H1 (cell line): ENCODE results near the gene RAB3A. TPM values are rescaled to one million over a fixed set of nuclear protein-coding genes. Genes with fewer than 3 reads are reported as not detected.

Source experiments
- CTCF ChIA-PET: fragments of 300-600 bp; sonication (Branson Sonifier 250); formaldehyde crosslinking; loops from one replicate; lab custom pipeline; 2021; ENCODE audit not compliant: partially characterized antibody; lab: Charles Lee
- POLR2A ChIA-PET: fragments of 300-600 bp; sonication (Branson Sonifier 250); formaldehyde crosslinking; loops from one replicate; lab custom pipeline; 2021; ENCODE audit warnings: inconsistent platforms; ENCODE audit not compliant: partially characterized antibody; lab: Charles Lee
- DNase-seq, 2 experiments: peaks; one replicate each; pipeline versions ENCODE4 v3.0.0 to v3.0.0-alpha.2; 2010 to 2022; ENCODE audit warnings: low spot score in 2 of 2, low read depth in 1 of 2, mixed read lengths in 1 of 2
- FAIRE-seq: peaks from 2 replicates; lab custom pipeline; 2011; peaks lifted over from hg19 to GRCh38; lab: Jason Lieb, UNC
- H2AFZ ChIP-seq: 2 replicates; pipeline ENCODE4 v1.8.1; 2012; ENCODE audit warnings: low read length, inconsistent platforms
- H2AK5ac ChIP-seq: 2 replicates; pipeline ENCODE4 v1.6.1; 2013; ENCODE audit warnings: low read depth, low read length
- H2BK120ac ChIP-seq: replicated peaks from 2 replicates; pipeline ENCODE3; 2013; ENCODE audit warnings: low read depth, low read length, inconsistent platforms
- H2BK12ac ChIP-seq: 2 replicates; pipeline ENCODE4 v1.6.1; 2013; ENCODE audit warnings: low read depth, low read length
- H2BK15ac ChIP-seq: 2 replicates; pipeline ENCODE4 v1.6.1; 2013; ENCODE audit warnings: low read length
- H2BK20ac ChIP-seq: 2 replicates; pipeline ENCODE4 v1.6.1; 2013; ENCODE audit warnings: low read length
- H2BK5ac ChIP-seq: 2 replicates; pipeline ENCODE4 v1.6.1; 2013; ENCODE audit warnings: low read depth, low read length
- H3K14ac ChIP-seq: 2 replicates; pipeline ENCODE4 v1.6.1; 2013; ENCODE audit warnings: inconsistent platforms; ENCODE audit not compliant: insufficient read length
- H3K18ac ChIP-seq: 2 replicates; pipeline ENCODE4 v1.6.1; 2013; ENCODE audit warnings: low read length; ENCODE audit errors: extremely low read depth
- H3K23ac ChIP-seq: 2 replicates; pipeline ENCODE4 v1.6.1; 2013; ENCODE audit warnings: inconsistent platforms; ENCODE audit not compliant: insufficient read length
- H3K23me2 ChIP-seq: 2 replicates; pipeline ENCODE4 v1.6.1; 2013; ENCODE audit warnings: low read depth, low read length
- H3K27ac ChIP-seq: 2 replicates; pipeline ENCODE4 v1.6.1; 2011; ENCODE audit warnings: low read depth, low read length, inconsistent platforms
- H3K27me3 ChIP-seq, 4 experiments: replicated peaks in 1 of 4; 1 replicate in 1 of 4; 2 replicates in 3 of 4; pipeline versions ENCODE4 v1.6.1 to v1.8.1; 2011 to 2013; ENCODE audit warnings: low read length in 3 of 4, mild to moderate bottlenecking in 3 of 4, inconsistent platforms in 2 of 4, mixed read lengths in 2 of 4, moderate library complexity in 1 of 4; ENCODE audit not compliant: control insufficient read depth in 3 of 4, insufficient read depth in 3 of 4; ENCODE audit errors: extremely low read depth in 1 of 4
- H3K36me3 ChIP-seq, 4 experiments: 2 replicates each; pipeline versions ENCODE4 v1.6.1 to v1.8.1; 2011 to 2013; ENCODE audit warnings: mild to moderate bottlenecking in 4 of 4, low read length in 3 of 4, moderate library complexity in 2 of 4, control low read depth in 1 of 4, inconsistent platforms in 1 of 4; ENCODE audit not compliant: insufficient read depth in 4 of 4, control insufficient read depth in 2 of 4
- H3K4ac ChIP-seq: replicated peaks from 2 replicates; pipeline ENCODE3; 2013; ENCODE audit warnings: low read length, low read depth, mixed read lengths, inconsistent platforms; ENCODE audit not compliant: insufficient read length
- H3K4me1 ChIP-seq, 4 experiments: replicated peaks in 1 of 4; 1 replicate in 1 of 4; 2 replicates in 3 of 4; pipeline versions ENCODE4 v1.6.1 to v1.8.1; 2011 to 2013; ENCODE audit warnings: low read length in 3 of 4, inconsistent platforms in 2 of 4, mixed read lengths in 1 of 4; ENCODE audit not compliant: insufficient read depth in 4 of 4, control insufficient read depth in 3 of 4
- H3K4me2 ChIP-seq, 2 experiments: 2 replicates each; pipeline versions ENCODE4 v1.6.1 to v1.8.1; 2011 to 2013; ENCODE audit warnings: low read depth in 2 of 2, low read length in 2 of 2, control low read depth in 1 of 2, inconsistent platforms in 1 of 2, mild to moderate bottlenecking in 1 of 2; ENCODE audit not compliant: insufficient read depth in 1 of 2
- H3K4me3 ChIP-seq, 4 experiments: fragments of 200-600, 300-600 bp in 1 of 4; sonication (generic), shearing (Covaris generic), sonication (Bioruptor Twin) in 1 of 4; 2 replicates each; pipeline versions ENCODE4 v1.5.1 to v1.8.1; 2011 to 2016; ENCODE audit warnings: low read length in 4 of 4, low read depth in 3 of 4, control low read depth in 2 of 4, inconsistent platforms in 2 of 4, mild to moderate bottlenecking in 2 of 4, mixed read lengths in 1 of 4, moderate library complexity in 1 of 4; ENCODE audit not compliant: insufficient read depth in 2 of 4; ENCODE audit errors: extremely low read depth in 1 of 4
- H3K56ac ChIP-seq: replicated peaks from 2 replicates; pipeline ENCODE3; 2013; ENCODE audit warnings: low read depth, mild to moderate bottlenecking, mixed read lengths, low read length, inconsistent platforms; ENCODE audit not compliant: insufficient read length
- H3K79me1 ChIP-seq: 2 replicates; pipeline ENCODE4 v1.6.1; 2013; ENCODE audit warnings: low read depth, low read length, control low read depth
- H3K79me2 ChIP-seq, 2 experiments: 2 replicates each; pipeline versions ENCODE4 v1.6.1 to v1.8.1; 2012 to 2013; ENCODE audit warnings: low read length in 2 of 2, mild to moderate bottlenecking in 2 of 2, inconsistent platforms in 1 of 2; ENCODE audit not compliant: insufficient read depth in 2 of 2, control insufficient read depth in 1 of 2
- H3K9ac ChIP-seq, 4 experiments: replicated peaks in 1 of 4; 1 replicate in 1 of 4; 2 replicates in 3 of 4; pipeline versions ENCODE4 v1.6.1 to v1.8.1; 2011 to 2013; ENCODE audit warnings: low read depth in 3 of 4, low read length in 3 of 4, control low read depth in 2 of 4, mild to moderate bottlenecking in 2 of 4, moderate library complexity in 2 of 4, inconsistent platforms in 1 of 4; ENCODE audit errors: extremely low read depth in 1 of 4
- H3K9me3 ChIP-seq, 2 experiments: 2 replicates each; pipeline versions ENCODE4 v1.6.1 to v1.8.1; 2012 to 2013; ENCODE audit warnings: mild to moderate bottlenecking in 2 of 2, moderate library complexity in 2 of 2, control low read depth in 1 of 2, inconsistent platforms in 1 of 2, low read depth in 1 of 2, low read length in 1 of 2, mixed read lengths in 1 of 2; ENCODE audit not compliant: insufficient read depth in 2 of 2
- H4K20me1 ChIP-seq, 2 experiments: replicated peaks in 1 of 2; 2 replicates each; pipeline versions ENCODE3 to v1.8.1; 2011 to 2013; ENCODE audit warnings: inconsistent platforms in 2 of 2, low read length in 2 of 2, mild to moderate bottlenecking in 1 of 2; ENCODE audit not compliant: insufficient read depth in 2 of 2, control insufficient read depth in 1 of 2
- H4K5ac ChIP-seq: 2 replicates; pipeline ENCODE4 v1.6.1; 2013; ENCODE audit warnings: low read length, low read depth, mixed read lengths, inconsistent platforms; ENCODE audit not compliant: insufficient read length
- H4K8ac ChIP-seq: 2 replicates; pipeline ENCODE4 v1.8.0; 2013; ENCODE audit warnings: mild to moderate bottlenecking, moderate library complexity, low read length, inconsistent platforms; ENCODE audit not compliant: insufficient read depth; ENCODE audit errors: extremely low read depth
- H4K91ac ChIP-seq: replicated peaks from 2 replicates; pipeline ENCODE3; 2013; ENCODE audit warnings: low read length, mixed read lengths, inconsistent platforms; ENCODE audit not compliant: insufficient read length
- BRCA1 ChIP-seq: IDR thresholded peaks from 2 replicates; pipeline ENCODE4 v1.6.1; 2012; ENCODE audit warnings: low read depth, low read length, improper control_type of control experiment
- MAFK ChIP-seq: IDR thresholded peaks from 2 replicates; pipeline ENCODE4 v1.6.1; 2012; ENCODE audit warnings: low read depth, mild to moderate bottlenecking, improper control_type of control experiment, low read length
- PHF8 ChIP-seq: fragments of 200-600 bp; sonication (generic); conservative IDR thresholded peaks from 2 replicates; pipeline ENCODE4 v1.7.1; 2012; ENCODE audit warnings: low read depth, mild to moderate bottlenecking, inconsistent platforms, low read length, moderate library complexity
- RBBP5 ChIP-seq: IDR thresholded peaks from 2 replicates; pipeline ENCODE4 v1.7.1; 2012; ENCODE audit warnings: low read depth, mild to moderate bottlenecking, inconsistent platforms, low read length, moderate library complexity, borderline replicate concordance
- YY1 ChIP-seq: IDR thresholded peaks from 2 replicates; pipeline ENCODE4 v1.6.1; 2011; ENCODE audit warnings: low read depth, mild to moderate bottlenecking, low read length
- WGBS, 2 experiments: shearing (Covaris generic) in 1 of 2; methylation state at CpG; one replicate each; pipeline versions ENCODE4 v1.1.6 to v1.1.7; 2013 to 2015; ENCODE audit warnings: low lambda C conversion rate in 2 of 2, mixed read lengths in 2 of 2, inconsistent platforms in 1 of 2, low coverage in 1 of 2, missing lambda C conversion rate in 1 of 2; ENCODE audit not compliant: insufficient replicate concordance in 2 of 2, insufficient coverage in 1 of 2, insufficient read length in 1 of 2; ENCODE audit errors: extremely low coverage in 1 of 2, missing lambda C conversion rate in 1 of 2; 5-methylcytosine and 5-hydroxymethylcytosine counted together
- polyA plus RNA-seq, 7 experiments: library from polyadenylated mRNA; depleted of rRNA in 3 of 7; stranded (reverse) in 5 of 7; unstranded in 2 of 7; fragments of >200 nt in 5 of 7; fragments of 200-250 nt in 2 of 7; gene quantifications; 1 replicate in 5 of 7; 2 replicates in 1 of 7; 4 replicates in 1 of 7; pipeline versions ENCODE4 v1.2.1 to v1.2.3, GENCODE V29; 2011 to 2013; ENCODE audit warnings: missing spikeins in 2 of 7, mixed read lengths in 2 of 7
- total RNA-seq: library from RNA; stranded (reverse); fragmentation: NEBNext Ultra II Directional; extraction: Animal tissue kit (Norgen Biotek cat#: 25700); gene quantifications from 2 replicates; pipeline ENCODE4 v1.2.1, GENCODE V29; 2021

RAB3A gene
- total and polyA plus RNA-seq, 2 of the 8 experiments (the other 6 are each of a cell fraction or from before 2014, with no cell fraction given) = 13.6 to 14.2 TPM

DNA sequence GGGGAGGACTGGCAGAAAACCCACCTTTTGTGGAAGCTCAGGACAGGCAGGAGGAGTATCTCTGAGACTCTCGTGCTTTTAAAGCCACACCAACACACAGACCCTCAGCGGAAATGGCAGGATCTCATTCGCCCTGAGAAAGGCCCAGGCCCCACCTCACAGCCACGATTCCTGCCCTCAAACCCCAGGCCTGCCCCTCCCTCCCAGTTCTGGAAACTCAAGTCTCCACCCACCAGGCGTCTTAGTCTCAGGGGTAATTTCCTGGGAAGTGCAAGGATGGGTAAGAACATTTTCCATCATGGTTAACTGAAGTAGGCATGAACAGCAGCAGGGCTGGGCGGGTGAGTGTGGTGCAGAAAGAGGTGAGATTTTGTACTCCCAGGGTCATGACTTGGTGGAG lies 30.4 kb upstream of the RAB3A start:
- Histone ChIP-seq H3K4me2 (no peak overlapping the region), H4K20me1 (no peaks in the 10 kb centered on the region), H3K4me3 (no peak overlapping the region), H4K5ac (no peak overlapping the region), H3K36me3 (no peaks in the 10 kb centered on the region), H3K27ac (no peak overlapping the region), H2BK20ac (no peak overlapping the region), H3K4ac (no peak overlapping the region), H2BK15ac (no peak overlapping the region), H2BK120ac (no peak overlapping the region), H3K9ac (no peak overlapping the region), H3K23ac (no peak overlapping the region), H3K79me1 (no peaks in the 10 kb centered on the region), H2BK5ac (no peak overlapping the region), H3K18ac (no peak overlapping the region), H4K91ac (no peak overlapping the region), H4K8ac (no peak overlapping the region), H2AFZ (no peak overlapping the region), H3K14ac (no peak overlapping the region), H3K9me3 (no peaks in the 10 kb centered on the region), H3K79me2 (no peaks in the 10 kb centered on the region), H2AK5ac (no peak overlapping the region), H3K23me2 (peaks cover 7% of the 10 kb centered on the region), H2BK12ac (no peak overlapping the region), H3K27me3 (no peaks in the 10 kb centered on the region; a peak in 1 of 7 replicates), H3K4me1 (peaks cover 6 to 20% (median 14%) of the 10 kb centered on the region in 4 experiments), H3K56ac (no peak overlapping the region)
- DNase-seq = no peak
- ChIA-PET POLR2A (interaction anchor here (1.4 to 4.4 kb wide), 7 partner anchors 9 to 47 kb away, joined by 5 to 43 read pairs (median 6); partner anchors contain the start of gene JUND), CTCF (interaction anchor here (0.6 to 10.1 kb wide), 10 partner anchors 11 to 1880 kb away, joined by 3 to 140 read pairs (median 9); partner anchors contain the start of gene MPV17L2)
- no peak for TF ChIP-seq YY1
- TF ChIP-seq RBBP5 = no peak
- no peak for TF ChIP-seq PHF8
- TF ChIP-seq BRCA1 = no peak
- TF ChIP-seq MAFK = no peak
- 49% methylated on average over 6 of the region's 6 CpGs; no CpG with 5 or more reads in 1 of the 2 experiments for WGBS, 2 experiments
- no peak for FAIRE-seq
